ENCODE measurements around the gene HYDIN. TPM values are rescaled to one million over a fixed set of nuclear protein-coding genes. Genes with fewer than 3 reads are reported as not detected.

The HYDIN gene
- total and polyA plus RNA-seq, 9 of the 15 experiments (the other 6 are each of a cell fraction or from before 2014, with no cell fraction given), result 0.08 to 0.43 (median 0.14) TPM; not detected in 1

- ChIA-PET CTCF (ENCODE audit: low intra/inter-chr PET ratio) (no interaction called here), POLR2A (no interaction called here)
- no peak for ATAC-seq
- no TSS peak for BruUV-seq (replicated peaks)
- WGBS (ENCODE audit: insufficient coverage, low coverage, missing lambda C conversion rate), result 0% methylated on average over 3 of the region's 3 CpGs
- H3K4me2 ChIP-seq (ENCODE audit: insufficient read depth, low read length), result no peak overlapping the region
- H3K27me3 ChIP-seq (ENCODE audit: control insufficient read depth in 2 of 2, insufficient read depth in 2 of 2, low read length in 2 of 2), result no peaks in the 10 kb centered on the region
- no peaks in the 10 kb centered on the region for H4K20me1 ChIP-seq (replicated peaks; ENCODE audit: control insufficient read depth, insufficient read depth, low read length)
- in situ Hi-C loops (cut with MboI), result no loop called here
- H3K4me1 ChIP-seq (replicated peaks in 1 of 2; ENCODE audit: control insufficient read depth in 2 of 2, insufficient read depth in 2 of 2, low read length in 2 of 2), result no peaks in the 10 kb centered on the region
- no peak overlapping the region for H3K9ac ChIP-seq (ENCODE audit: insufficient read depth in 1 of 2, low read depth in 2 of 2, low read length in 2 of 2)
- H3K36me3 ChIP-seq (ENCODE audit: control insufficient read depth, insufficient read depth, low read length), result no peaks in the 10 kb centered on the region
- no peak overlapping the region for H2AFZ ChIP-seq (ENCODE audit: low read depth, low read length)
- intact Hi-C loops (cut with micrococcal nuclease), result no loop called here
- H3K4me3 ChIP-seq, result no peak overlapping the region
- peaks cover 5% of the 10 kb centered on the region; the same call in 1 of the 2 replicates for H3K9me3 ChIP-seq (replicated peaks; ENCODE audit: control insufficient read depth, insufficient read depth, low read depth, low read length)
- TF ChIP-seq ZBTB49 (CRISPR knock-in tag; IDR thresholded peaks at IDR 0.05; ENCODE audit: borderline replicate concordance), result no peak
- no peak for TF ChIP-seq HMG20B (CRISPR knock-in tag; IDR thresholded peaks at IDR 0.05)
- no peak for TF ChIP-seq CHAMP1 (IDR thresholded peaks at IDR 0.05)
- no peak for TF ChIP-seq ZC3H8 (IDR thresholded peaks at IDR 0.05)
- peak; percentile 64 for TF ChIP-seq NFIC (IDR thresholded peaks at IDR 0.05)
- no peak for TF ChIP-seq MCM2 (IDR thresholded peaks at IDR 0.05; ENCODE audit: low read depth)
- TF ChIP-seq FIP1L1 (IDR thresholded peaks at IDR 0.05; ENCODE audit: low read depth, low read length, poor library complexity, severe bottlenecking), result no peak
- no peak for TF ChIP-seq ZBTB5 (IDR thresholded peaks at IDR 0.05)
- no peak for TF ChIP-seq GATAD2B (IDR thresholded peaks at IDR 0.05; ENCODE audit: borderline replicate concordance)
- H3K27ac ChIP-seq (ENCODE audit: extremely low read depth, low read depth, low read length), result no peak overlapping the region
- no peaks in the 10 kb centered on the region for H3K79me2 ChIP-seq (ENCODE audit: control insufficient read depth, insufficient read depth, low read length)
- no peak for FAIRE-seq
- no peak for DNase-seq (ENCODE audit: extremely low read depth in 1 of 4, low spot score in 3 of 4)
- no peaks in the 10 kb centered on the region for H3K9me1 ChIP-seq (ENCODE audit: control insufficient read depth, insufficient read depth, low read length)
Observed at GRCh38 chr16:71225145-71225544, 5.4 kb downstream of the HYDIN start.
